ENCODE data around the gene UMAD1.

DNA sequence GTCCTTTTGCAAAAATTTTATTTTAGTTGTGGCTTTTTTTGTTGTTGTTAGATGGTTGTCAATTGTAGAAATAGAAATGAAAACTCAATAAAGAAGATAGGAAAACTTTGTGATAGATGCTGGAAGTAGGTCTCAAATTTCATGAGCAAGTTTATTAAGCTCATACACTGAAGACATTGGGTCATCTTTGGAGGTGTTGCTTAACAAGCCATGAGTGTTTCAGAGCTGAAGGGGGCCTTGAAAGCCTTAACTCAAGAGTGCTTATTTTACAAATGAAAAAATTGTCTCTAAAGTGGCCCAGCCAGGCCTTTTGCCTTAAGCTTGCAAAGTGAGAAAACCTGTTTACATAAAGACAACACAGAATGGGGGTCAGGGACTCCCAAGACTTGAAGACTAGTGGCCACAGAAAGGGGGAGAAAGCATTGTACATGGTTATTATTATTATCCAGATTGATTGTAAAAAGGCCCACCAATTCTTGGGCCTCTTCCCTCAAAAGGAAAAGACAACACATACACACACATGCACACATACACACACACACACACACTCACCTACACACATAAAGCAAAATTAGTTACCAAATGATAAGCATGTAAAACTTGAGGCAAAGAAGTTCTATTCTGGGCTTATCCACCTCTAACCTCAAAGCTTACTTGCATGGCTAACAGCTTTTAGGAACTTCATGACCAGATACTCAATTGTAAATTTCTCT is 278.3 kb downstream of the UMAD1 start:
- TF ChIP-seq, protein P1, sequence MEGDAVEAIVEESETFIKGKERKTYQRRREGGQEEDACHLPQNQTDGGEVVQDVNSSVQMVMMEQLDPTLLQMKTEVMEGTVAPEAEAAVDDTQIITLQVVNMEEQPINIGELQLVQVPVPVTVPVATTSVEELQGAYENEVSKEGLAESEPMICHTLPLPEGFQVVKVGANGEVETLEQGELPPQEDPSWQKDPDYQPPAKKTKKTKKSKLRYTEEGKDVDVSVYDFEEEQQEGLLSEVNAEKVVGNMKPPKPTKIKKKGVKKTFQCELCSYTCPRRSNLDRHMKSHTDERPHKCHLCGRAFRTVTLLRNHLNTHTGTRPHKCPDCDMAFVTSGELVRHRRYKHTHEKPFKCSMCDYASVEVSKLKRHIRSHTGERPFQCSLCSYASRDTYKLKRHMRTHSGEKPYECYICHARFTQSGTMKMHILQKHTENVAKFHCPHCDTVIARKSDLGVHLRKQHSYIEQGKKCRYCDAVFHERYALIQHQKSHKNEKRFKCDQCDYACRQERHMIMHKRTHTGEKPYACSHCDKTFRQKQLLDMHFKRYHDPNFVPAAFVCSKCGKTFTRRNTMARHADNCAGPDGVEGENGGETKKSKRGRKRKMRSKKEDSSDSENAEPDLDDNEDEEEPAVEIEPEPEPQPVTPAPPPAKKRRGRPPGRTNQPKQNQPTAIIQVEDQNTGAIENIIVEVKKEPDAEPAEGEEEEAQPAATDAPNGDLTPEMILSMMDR (IDR thresholded peaks at IDR 0.05; ENCODE audit: borderline replicate concordance, extremely low read depth, low read length, poor library complexity, severe bottlenecking): no peak
- no peak for TF ChIP-seq EZH2 (IDR thresholded peaks at IDR 0.05; ENCODE audit: borderline replicate concordance, low read depth, low read length, severe bottlenecking)

Measured in DND-41 (cell line).